Measurements from ENCODE around the gene TTLL11.

The TTLL11 gene

DNA sequence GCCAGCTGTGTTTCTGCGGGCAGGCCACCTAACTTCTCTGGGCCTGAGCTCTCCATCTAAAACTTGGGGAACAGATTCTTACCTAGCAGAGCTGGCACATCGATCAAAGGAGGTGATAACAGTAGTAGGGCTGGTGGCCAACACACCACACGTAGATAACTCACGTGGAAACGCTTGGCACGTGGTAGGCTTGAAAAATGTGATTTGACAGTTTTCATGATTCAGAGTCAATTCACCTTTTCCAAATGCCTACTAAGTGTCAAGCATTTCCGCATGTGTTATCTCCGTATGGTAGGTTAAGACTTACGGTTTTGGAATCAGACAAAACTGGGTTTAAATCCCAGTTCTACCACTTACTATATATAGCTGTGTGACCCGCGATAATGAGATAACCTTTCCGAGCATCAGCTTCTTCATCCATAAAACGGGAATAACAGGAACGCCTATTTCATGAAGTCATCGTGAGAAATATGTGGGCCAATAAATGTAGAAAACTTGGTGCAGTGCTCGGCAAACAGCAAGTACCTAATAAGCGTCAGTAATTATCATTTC is 41.0 kb upstream of the TTLL11 start:
- TF ChIP-seq, protein P1, sequence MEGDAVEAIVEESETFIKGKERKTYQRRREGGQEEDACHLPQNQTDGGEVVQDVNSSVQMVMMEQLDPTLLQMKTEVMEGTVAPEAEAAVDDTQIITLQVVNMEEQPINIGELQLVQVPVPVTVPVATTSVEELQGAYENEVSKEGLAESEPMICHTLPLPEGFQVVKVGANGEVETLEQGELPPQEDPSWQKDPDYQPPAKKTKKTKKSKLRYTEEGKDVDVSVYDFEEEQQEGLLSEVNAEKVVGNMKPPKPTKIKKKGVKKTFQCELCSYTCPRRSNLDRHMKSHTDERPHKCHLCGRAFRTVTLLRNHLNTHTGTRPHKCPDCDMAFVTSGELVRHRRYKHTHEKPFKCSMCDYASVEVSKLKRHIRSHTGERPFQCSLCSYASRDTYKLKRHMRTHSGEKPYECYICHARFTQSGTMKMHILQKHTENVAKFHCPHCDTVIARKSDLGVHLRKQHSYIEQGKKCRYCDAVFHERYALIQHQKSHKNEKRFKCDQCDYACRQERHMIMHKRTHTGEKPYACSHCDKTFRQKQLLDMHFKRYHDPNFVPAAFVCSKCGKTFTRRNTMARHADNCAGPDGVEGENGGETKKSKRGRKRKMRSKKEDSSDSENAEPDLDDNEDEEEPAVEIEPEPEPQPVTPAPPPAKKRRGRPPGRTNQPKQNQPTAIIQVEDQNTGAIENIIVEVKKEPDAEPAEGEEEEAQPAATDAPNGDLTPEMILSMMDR (IDR thresholded peaks at IDR 0.05; ENCODE audit: extremely low read depth, missing control alignments), result no peak
- no peak for DNase-seq (ENCODE audit: low spot score)

DNA sequence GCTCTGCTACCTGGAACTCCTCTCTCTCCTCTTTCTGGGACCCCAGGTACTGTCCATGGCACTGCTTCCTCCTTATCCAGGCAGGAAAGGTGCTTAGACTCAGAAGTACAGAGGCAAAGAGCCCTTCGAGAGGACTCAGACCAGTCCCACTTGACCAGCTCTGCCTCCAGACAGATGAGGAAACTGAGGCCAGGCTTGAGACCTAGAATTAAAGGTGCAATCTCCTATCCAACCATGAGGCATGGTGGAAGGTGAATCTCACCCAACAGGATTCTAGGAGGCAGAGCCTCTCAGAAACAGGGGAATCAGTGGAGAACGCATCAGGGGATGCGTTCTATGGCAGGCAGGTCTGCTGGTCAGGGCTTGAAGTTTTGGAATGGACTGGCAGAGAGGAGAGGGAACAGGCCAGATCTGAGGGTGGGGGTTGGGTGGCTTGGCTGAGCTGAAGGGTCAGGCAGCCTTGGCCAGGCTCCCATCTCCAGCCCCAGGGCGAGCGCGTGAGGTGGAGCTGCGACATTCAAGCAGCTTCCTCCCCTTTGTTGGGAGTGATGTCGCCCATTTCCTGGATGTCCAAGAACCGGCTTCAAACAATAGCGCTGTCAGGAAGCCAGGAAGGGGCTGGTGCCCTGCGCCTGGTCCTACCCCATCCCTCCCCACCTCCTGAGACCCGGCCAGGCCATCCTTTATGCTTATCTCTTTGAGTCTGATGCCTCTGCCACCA is 40.3 kb upstream of the TTLL11 start:
- no peak for DNase-seq (ENCODE audit: low spot score)
- TF ChIP-seq, protein P1 (IDR thresholded peaks at IDR 0.05; ENCODE audit: extremely low read depth, missing control alignments), result no peak

DNA sequence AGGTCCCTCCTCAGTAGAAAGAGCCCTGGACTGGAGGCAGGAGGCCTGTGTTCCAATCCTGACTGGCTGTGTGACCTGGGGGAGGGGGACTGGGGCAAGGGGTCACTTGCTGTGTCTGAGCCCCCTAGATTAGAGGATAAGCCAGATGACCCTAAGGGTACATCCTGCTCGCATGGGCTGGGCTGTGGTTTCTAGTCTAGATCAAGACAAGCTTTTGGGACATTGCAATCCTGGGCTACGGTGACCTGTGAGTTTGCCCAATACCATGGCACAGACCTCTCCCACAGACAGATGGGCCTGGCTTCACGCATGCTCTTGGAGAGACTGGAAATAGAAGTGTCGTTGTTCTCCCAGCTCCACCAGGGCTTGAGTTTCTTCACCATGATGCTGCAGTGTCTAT is 39.4 kb upstream of the TTLL11 start:
- TF ChIP-seq, protein P1 (IDR thresholded peaks at IDR 0.05; ENCODE audit: extremely low read depth, missing control alignments), result no peak
- no peak for DNase-seq (ENCODE audit: low spot score)

DNA sequence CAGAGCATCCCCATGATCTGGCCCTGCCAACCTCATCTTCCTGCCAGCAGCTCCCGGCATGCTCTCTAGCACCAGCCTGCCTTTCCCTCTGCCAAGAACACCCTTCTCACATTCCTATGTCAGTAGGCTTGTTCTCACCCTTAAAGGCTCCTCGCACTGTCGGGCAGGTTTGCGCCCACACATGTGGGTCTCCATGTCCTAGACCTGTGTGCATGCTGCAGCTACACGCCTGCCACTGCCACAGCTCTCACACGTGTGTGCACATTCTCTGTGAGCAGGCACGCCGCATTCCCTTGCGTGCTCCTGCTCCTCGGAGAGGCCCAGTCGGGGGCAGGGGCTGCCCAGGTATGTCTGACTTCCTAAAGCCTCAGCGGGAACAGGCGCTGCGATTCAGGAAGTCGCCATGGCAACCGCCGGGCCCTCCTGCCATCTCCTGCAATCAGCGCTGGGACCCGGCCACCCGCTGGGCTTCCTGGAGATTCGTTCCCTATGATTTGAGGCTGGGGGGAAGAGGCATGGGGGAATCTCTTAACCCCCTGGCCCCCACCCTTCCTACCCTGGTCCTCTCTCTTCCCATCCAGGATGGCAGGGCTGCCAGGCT is 38.4 kb upstream of the TTLL11 start:
- DNase-seq (ENCODE audit: low spot score), result no peak
- TF ChIP-seq, protein P1 (IDR thresholded peaks at IDR 0.05; ENCODE audit: extremely low read depth, missing control alignments), result no peak

DNA sequence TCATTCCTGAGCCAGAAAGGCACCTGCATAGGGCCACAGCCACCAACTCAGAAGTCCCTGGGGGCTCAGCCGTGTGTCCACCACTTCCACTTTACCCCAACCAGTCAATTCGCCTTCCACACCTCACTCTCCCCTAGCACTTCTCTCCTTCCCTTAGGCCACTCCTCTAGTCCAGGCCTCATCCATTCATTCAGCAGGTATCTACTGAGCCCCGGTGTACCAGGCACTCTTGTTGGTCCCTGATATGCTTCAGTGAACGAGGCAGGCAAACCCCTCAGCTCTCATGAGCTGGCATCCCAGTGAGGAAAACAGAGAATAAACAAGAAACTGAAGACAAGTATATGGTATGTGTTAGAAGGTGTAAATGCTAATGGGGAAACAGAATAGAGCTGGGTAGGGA is 37.7 kb upstream of the TTLL11 start:
- DNase-seq (ENCODE audit: low spot score), result no peak

DNA sequence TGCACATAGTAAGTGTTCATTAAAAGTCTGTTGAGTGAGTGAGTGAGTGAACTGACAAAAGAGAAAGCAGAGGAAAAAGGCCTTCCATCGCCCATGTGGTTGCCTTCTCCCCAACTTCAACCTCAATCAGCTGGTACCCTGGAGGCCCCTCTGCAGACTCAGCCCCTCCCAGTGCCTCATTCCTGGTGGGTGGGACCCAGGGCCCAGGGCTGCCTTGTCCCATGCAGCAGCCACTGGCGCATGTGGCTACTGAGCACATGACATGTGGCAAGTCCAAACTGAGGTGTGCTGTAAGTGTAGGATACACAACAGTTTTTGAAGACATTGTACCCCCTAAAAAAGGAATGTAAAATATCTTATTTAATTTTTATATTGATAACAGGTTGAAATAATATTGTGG is 36.9 kb upstream of the TTLL11 start:
- DNase-seq (ENCODE audit: low spot score), result no peak
- TF ChIP-seq, protein P1 (IDR thresholded peaks at IDR 0.05; ENCODE audit: extremely low read depth, missing control alignments), result no peak

More for the DNA sequence above, 37.7 kb upstream of the TTLL11 start:
- TF ChIP-seq, protein P1 (IDR thresholded peaks at IDR 0.05; ENCODE audit: extremely low read depth, missing control alignments), result no peak

DNA sequence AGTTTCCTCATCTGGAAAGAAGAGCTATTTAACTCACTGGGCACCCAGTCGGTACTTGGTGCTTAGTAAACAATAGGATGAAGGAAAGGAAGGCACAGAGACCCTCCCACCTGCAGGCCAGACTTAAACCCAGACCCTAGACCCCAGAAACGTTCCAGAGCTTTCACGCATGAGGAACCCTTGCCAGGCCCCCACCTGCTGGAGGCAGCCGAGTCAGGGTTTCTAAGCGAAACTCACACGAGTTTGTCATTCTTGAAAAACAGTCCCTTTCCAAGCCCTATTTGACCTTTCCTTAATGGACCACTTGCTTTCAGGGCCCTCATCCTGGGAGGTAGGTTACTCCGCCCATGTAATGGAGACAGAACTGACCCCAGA is 35.8 kb upstream of the TTLL11 start:
- TF ChIP-seq, protein P1 (IDR thresholded peaks at IDR 0.05; ENCODE audit: extremely low read depth, missing control alignments), result no peak
- no peak for DNase-seq (ENCODE audit: low spot score)
